ENCODE data around the gene MYL3.

The MYL3 gene

GRCh38 chr3:46848271-46849044, 14.8 kb downstream of the MYL3 start:
- TF ChIP-seq, protein P1, sequence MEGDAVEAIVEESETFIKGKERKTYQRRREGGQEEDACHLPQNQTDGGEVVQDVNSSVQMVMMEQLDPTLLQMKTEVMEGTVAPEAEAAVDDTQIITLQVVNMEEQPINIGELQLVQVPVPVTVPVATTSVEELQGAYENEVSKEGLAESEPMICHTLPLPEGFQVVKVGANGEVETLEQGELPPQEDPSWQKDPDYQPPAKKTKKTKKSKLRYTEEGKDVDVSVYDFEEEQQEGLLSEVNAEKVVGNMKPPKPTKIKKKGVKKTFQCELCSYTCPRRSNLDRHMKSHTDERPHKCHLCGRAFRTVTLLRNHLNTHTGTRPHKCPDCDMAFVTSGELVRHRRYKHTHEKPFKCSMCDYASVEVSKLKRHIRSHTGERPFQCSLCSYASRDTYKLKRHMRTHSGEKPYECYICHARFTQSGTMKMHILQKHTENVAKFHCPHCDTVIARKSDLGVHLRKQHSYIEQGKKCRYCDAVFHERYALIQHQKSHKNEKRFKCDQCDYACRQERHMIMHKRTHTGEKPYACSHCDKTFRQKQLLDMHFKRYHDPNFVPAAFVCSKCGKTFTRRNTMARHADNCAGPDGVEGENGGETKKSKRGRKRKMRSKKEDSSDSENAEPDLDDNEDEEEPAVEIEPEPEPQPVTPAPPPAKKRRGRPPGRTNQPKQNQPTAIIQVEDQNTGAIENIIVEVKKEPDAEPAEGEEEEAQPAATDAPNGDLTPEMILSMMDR (IDR thresholded peaks at IDR 0.05; ENCODE audit: insufficient read depth, missing control alignments): no peak
- FAIRE-seq (no peak), DNase-seq (ENCODE audit: insufficient read length, low spot score) (no peak)

DNA sequence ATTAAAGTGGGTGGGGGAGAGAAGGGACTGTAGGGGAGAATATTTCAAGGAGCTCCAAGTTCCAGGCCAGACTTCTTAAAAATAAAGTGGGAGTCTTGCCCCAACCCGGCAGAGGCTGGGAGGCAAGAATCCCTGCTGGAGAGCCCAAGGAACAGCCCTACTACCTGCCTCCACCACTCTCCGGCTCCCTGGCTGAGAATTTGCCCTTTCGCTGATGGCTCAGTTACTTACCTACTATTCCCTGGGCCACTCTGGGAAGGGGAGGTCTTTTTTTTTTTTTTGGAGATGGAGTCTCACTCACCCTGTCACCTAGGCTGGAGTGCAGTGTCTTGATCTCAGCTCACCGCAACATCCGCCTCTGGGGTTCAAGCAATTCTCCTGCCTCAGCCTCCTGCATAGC, 15.5 kb downstream of the MYL3 start:
- no peak for FAIRE-seq
- no peak for DNase-seq (ENCODE audit: insufficient read length, low spot score)
- TF ChIP-seq, protein P1 (IDR thresholded peaks at IDR 0.05; ENCODE audit: insufficient read depth, missing control alignments): no peak

- FAIRE-seq (no peak), DNase-seq (ENCODE audit: insufficient read length, low spot score) (no peak)
- TF ChIP-seq, protein P1 (IDR thresholded peaks at IDR 0.05; ENCODE audit: insufficient read depth, missing control alignments): no peak
Observed at GRCh38 chr3:46846624-46847542, 16.4 kb downstream of the MYL3 start.

GRCh38 chr3:46845860-46846623, 17.2 kb downstream of the MYL3 start:
- TF ChIP-seq, protein P1 (IDR thresholded peaks at IDR 0.05; ENCODE audit: insufficient read depth, missing control alignments): no peak
- DNase-seq (ENCODE audit: insufficient read length, low spot score) (no peak), FAIRE-seq (no peak)

DNA sequence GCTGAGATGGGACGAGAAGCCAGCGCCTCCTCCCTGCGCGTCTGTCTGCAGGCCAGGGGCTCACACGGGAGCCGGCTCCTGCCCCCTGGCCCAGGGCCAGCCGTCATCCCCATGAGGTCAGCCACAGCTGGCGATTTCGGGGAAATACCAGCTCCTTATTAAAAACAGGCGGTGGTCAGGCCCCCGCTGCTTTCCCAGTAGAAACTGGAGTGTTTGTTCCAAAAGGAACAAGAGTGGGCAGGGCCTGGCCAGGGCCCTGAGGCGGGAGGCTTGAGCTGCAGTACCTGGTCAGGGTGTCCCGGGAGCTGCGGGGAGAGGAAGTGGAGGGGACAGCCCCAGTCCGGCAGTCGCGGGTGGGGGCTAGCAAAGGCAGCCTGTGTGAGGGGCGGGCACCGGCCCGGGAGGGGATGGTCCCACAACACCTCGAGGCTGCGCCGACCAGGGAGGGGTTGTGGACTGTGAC, 17.8 kb downstream of the MYL3 start:
- no peak for DNase-seq (ENCODE audit: insufficient read length, low spot score)

DNA sequence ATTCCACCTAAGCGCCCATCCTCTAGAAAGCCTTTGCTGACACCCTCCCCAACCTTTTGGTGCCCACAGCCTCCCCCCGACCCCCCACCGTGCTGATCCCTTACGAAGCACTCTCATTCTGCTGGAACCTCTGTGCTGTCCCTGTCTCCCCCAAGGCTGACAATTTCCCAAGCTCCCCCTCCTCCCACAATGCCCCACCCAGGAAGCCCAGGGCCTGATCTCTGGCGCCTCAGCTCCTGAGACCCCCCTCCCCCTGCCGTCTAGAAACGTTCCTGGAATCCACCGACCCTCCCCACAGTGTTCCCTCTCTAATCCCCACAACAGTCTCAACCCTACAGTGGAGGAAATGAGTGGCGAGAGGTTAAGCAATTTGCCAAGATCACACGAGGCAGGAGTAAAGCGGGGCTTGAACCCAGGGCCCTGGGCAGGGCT, 18.3 kb downstream of the MYL3 start:
- no peak for DNase-seq (ENCODE audit: insufficient read length, low spot score)
- TF ChIP-seq, protein P1 (IDR thresholded peaks at IDR 0.05; ENCODE audit: insufficient read depth, missing control alignments): no peak
- no peak for FAIRE-seq

More for the DNA sequence above, 17.8 kb downstream of the MYL3 start:
- TF ChIP-seq, protein P1 (IDR thresholded peaks at IDR 0.05; ENCODE audit: insufficient read depth, missing control alignments): no peak
- FAIRE-seq: no peak

All from D721Med (cell line).